Measurements from ENCODE around the gene PIGC. TPM values are rescaled to one million over a fixed set of nuclear protein-coding genes. Genes with fewer than 3 reads are reported as not detected.
"Not testable (repeated sequence)": the region's sequence is repeated elsewhere in the genome, so short reads cannot be mapped to it uniquely, and the experiment has no call there.

PIGC gene
- total and polyA plus RNA-seq, 8 donors: 9.5 to 18.5 (median 13.3) TPM

DNA sequence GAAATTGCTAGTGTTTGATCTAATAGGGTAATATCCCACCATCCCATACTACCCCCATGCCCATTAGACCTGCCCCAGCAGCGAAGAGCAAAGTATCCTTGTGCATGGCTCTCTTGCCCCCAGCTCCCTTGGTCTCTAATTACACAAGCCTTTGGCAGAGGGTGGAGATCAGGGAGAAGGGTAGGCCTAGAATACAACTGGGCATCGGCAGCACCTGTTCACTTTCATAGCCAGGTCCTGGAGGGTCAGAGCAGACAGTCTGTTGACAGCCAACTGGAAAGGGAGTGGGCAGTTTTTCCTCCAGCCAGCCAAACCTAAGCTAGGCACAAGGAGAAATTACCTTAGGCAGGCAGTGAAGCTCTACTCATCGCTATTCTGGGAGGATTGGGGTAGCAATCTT, 2.7 kb upstream of the PIGC start:
- WGBS, 2 donors: 60 to 69% methylated on average over 3 of the region's 3 CpGs
- ATAC-seq: no peak
- intact Hi-C loops (cut with DNase I): no loop called here
- Histone ChIP-seq H3K4me3 (no peak overlapping the region), H3K36me3 (no peaks in the 10 kb centered on the region), H3K27me3 (no peaks in the 10 kb centered on the region), H3K27ac (no peak overlapping the region), H3K9me3 (no peaks in the 10 kb centered on the region), H3K4me1 (peaks cover 9 to 30% (median 20%) of the 10 kb centered on the region in 3 donors)
- no peak for FAIRE-seq
- no peak for DNase-seq
- TF ChIP-seq, protein P1, sequence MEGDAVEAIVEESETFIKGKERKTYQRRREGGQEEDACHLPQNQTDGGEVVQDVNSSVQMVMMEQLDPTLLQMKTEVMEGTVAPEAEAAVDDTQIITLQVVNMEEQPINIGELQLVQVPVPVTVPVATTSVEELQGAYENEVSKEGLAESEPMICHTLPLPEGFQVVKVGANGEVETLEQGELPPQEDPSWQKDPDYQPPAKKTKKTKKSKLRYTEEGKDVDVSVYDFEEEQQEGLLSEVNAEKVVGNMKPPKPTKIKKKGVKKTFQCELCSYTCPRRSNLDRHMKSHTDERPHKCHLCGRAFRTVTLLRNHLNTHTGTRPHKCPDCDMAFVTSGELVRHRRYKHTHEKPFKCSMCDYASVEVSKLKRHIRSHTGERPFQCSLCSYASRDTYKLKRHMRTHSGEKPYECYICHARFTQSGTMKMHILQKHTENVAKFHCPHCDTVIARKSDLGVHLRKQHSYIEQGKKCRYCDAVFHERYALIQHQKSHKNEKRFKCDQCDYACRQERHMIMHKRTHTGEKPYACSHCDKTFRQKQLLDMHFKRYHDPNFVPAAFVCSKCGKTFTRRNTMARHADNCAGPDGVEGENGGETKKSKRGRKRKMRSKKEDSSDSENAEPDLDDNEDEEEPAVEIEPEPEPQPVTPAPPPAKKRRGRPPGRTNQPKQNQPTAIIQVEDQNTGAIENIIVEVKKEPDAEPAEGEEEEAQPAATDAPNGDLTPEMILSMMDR (IDR thresholded peaks at IDR 0.05): no peak

DNA sequence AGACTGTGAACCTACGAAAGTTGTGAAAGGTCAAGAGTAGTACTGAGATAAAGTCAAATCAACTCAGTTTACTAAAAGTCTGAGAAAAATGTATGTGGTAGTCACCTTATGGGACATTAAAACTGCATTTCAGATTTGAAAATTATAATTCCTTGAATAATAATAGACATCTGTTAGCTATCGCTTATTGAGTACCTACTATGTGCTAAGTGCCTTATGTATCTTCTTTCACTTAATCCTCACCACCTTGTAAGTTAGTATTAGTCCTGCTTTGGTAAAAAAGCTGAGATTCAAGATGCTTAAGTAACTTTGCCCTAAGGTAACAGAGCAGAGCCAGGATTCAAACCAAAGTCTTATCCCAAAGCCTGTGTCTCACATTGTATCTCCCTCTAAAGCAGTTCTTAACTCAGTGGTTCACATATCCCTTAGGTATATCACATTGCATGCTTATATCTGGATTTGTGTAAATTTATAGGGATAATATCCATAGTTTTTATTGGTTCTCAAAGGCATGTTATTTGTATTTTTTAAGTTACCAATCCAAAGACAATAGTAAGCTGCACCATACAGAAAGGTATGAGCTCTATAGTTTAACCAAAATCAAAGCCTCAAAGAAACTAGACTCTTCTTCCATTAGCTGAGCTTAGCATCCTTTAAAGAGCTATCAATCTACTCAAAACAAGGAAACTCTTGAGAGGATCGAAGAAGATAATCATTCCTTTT, 865 bp downstream of the PIGC start:
- Histone ChIP-seq H3K4me1 (peaks cover 0 to 16% (median 7%) of the 10 kb centered on the region in 3 donors), H3K27me3 (no peaks in the 10 kb centered on the region), H3K36me3 (no peaks in the 10 kb centered on the region), H3K4me3 (peak overlapping the region; percentile 79 to 98 (median 85)), H3K9me3 (no peaks in the 10 kb centered on the region), H3K27ac (peak overlapping the region in 1 of 4 donors; percentile 78)
- ATAC-seq: peak in 2 of 4 donors; percentile 2 to 3
- TF ChIP-seq, protein P1 (IDR thresholded peaks at IDR 0.05): no peak
- 48 to 52% methylated on average over 3 of the region's 3 CpGs for WGBS, 2 donors
- FAIRE-seq: no peak
- intact Hi-C loops (cut with DNase I): no loop called here
- DNase-seq: no peak

DNA sequence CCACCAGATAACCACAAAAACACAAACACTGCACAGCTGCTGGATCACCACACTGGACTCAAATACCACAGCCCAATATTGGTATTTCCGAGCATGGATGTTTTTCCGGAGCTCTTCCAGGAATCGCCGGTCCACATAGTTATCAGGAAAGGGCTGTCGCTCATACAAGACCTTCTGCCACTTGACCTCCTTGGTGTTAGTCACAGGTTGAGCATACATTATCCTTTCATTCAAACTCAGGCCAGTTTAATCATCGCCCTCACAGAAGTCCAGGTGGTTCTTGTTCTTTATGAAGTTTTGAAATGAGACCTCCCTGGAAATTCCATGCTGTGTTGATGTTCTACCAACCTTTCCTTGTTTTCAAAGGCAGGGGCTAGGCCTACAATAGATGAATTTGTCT, 1.5 kb downstream of the PIGC start:
- DNase-seq (no peak), ATAC-seq (no peak), FAIRE-seq (no peak)
- Histone ChIP-seq H3K9me3 (no peaks in the 10 kb centered on the region), H3K36me3 (no peaks in the 10 kb centered on the region), H3K27me3 (no peaks in the 10 kb centered on the region), H3K4me3 (no peak overlapping the region), H3K27ac (no peak overlapping the region), H3K4me1 (peaks cover 0 to 12% (median 7%) of the 10 kb centered on the region in 3 donors)
- TF ChIP-seq, protein P1 (IDR thresholded peaks at IDR 0.05): no peak
- intact Hi-C loops (cut with DNase I): no loop called here
- 94 to 97% methylated on average over 6 of the region's 6 CpGs for WGBS, 2 donors

DNA sequence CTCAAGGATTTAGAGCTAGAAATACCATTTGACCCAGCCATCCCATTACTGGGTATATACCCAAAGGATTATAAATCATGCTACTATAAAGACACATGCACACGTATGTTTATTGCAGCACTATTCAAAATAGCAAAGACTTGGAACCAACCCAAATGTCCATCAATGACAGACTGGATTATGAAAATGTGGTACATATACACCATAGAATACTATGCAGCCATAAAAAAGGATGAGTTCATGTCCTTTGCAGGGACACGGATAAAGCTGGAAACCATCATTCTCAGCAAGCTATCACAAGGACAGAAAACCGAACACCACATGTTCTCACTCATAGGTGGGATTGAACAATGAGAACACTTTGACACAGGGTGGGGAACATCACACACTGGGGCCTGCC, 6.7 kb downstream of the PIGC start:
- intact Hi-C loops (cut with DNase I); H3K27ac ChIP-seq; H3K4me3 ChIP-seq; H3K27me3 ChIP-seq; DNase-seq; H3K9me3 ChIP-seq; H3K4me1 ChIP-seq; H3K36me3 ChIP-seq; FAIRE-seq; ATAC-seq: not testable (repeated sequence)
- 88 to 100% methylated on average over 3 of the region's 3 CpGs for WGBS, 2 donors

GRCh38 chr1:172431721-172432192, 12.1 kb downstream of the PIGC start:
- DNase-seq (peak; percentile 70 to 79 (median 73)), ATAC-seq (peak; percentile 93 to 95 (median 93)), FAIRE-seq (no peak)
- Histone ChIP-seq H3K4me3 (peak overlapping the region in 1 of 4 donors; percentile 4), H3K36me3 (no peaks in the 10 kb centered on the region), H3K27me3 (no peaks in the 10 kb centered on the region), H3K27ac (peak overlapping the region; percentile 45 to 71 (median 56)), H3K4me1 (peaks cover 6 to 12% (median 11%) of the 10 kb centered on the region in 3 donors), H3K9me3 (no peaks in the 10 kb centered on the region)
- 16% methylated on average over 9 of the region's 9 CpGs for WGBS, 2 donors
- intact Hi-C loops (cut with DNase I): no loop called here
- TF ChIP-seq, protein P1 (IDR thresholded peaks at IDR 0.05): no peak

All from pancreas (tissue), 10 donors.